Endometrial microvascular endothelial cells (primary cell): ENCODE data around the gene PTPN1. TPM values are rescaled to one million over a fixed set of nuclear protein-coding genes. Genes with fewer than 3 reads are reported as not detected.

Experiments
- in situ Hi-C: cut with HindIII; loops from 2 replicates; pipeline ENCODE4 v1.10.0; 2017; ENCODE audit warnings: low sequenced_read_pairs, low pct_unique_long_range_greater_than_20kb; ENCODE audit errors: inconsistent ontology term
- total RNA-seq: library from RNA; depleted of rRNA; stranded (reverse); fragments of >200 nt; gene quantifications from one replicate; pipeline ENCODE4 v1.2.3, GENCODE V29; 2015; ENCODE audit errors: inconsistent ontology term

PTPN1 gene
- total RNA-seq, 1 donor from 2014 or later: 89.3 TPM

DNA sequence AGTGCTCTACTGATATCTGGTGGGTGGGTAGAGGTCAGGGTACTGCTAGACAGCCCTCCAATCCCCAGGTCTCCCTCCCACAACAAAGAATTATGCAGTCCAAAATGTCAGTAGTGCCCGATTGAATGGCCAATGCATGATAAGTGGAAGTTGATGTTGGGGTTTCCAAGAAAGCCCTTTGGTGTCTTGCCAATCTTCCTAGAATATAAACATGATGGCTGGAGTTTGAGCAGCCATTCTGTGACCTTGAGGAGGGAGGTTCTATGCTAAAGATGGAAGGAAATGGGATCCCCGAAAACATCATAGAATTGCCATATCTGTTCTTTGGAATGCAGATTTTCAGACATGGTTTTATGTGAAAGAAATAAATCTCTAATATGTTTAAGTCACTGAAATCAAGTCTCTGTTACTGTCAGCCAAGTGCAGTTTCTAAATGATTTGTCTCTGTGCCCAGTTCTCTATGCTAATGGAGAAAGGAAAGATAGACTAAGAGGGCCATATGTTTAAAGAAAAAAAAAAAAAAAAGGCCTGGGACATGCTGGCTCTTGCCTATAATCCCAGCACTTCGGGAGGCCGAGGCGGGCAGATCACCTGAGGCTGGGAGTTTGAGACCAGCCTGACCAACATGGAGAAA lies 32.8 kb upstream of the PTPN1 start:
- in situ Hi-C loops: no loop called here

DNA sequence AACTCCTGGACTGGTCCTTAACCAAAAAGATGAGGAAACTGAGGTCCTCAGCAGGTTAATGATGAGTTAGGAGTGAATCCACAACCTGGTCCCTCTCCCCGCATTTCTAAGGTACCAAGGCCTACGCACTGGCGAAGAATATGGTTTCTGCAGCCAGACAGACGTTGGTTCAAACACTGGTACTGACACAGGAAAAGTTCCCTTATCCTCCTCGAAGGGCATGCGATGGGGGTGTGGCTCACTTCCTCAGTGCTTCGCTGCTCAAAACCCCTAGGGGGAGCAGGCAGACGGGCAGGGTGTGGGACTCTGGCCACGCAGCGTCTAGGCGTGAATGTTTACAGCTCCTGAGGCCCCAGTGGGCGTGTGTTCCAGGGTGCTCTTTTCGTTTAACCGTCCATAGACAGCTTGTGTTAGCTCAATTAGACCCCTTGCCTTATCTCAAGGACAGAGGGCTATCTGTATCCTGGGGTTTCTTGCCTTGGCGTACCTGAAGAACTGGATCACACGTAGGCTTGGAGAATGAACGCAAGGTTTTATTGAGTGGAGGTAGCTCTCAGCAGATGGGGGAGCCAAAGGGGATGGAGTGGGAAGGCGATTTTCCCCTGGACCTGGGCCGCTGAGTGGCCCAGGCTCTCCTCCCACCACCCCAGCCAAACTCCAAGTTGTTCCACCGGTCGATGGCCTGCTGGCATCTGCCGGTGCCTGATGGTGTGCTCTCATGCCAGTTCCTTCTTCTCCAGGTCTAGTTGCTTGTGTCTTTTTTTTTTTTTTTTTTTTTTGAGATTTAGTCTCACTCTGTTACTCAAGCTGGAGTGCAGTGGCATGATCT lies 31.8 kb upstream of the PTPN1 start:
- in situ Hi-C loops: no loop called here

DNA sequence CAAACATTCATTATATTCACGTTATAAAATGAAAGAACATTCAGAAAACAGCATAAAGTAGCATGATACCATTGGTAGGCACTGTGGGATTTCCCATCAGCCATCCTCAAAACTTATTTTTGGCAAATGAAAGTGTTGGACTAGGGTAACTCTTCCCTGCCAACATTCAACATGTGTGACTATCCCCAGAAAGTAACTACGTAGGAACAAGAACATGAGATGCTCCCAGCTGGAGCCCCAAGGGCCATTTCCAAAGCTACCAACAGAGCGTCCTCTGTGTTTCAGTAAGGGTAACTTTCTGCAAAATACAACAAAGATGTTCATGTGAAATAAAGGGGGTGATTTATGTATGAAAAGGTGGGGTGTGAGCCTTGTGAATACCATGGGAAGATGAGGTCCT lies 28.4 kb upstream of the PTPN1 start:
- in situ Hi-C loops: no loop called here

DNA sequence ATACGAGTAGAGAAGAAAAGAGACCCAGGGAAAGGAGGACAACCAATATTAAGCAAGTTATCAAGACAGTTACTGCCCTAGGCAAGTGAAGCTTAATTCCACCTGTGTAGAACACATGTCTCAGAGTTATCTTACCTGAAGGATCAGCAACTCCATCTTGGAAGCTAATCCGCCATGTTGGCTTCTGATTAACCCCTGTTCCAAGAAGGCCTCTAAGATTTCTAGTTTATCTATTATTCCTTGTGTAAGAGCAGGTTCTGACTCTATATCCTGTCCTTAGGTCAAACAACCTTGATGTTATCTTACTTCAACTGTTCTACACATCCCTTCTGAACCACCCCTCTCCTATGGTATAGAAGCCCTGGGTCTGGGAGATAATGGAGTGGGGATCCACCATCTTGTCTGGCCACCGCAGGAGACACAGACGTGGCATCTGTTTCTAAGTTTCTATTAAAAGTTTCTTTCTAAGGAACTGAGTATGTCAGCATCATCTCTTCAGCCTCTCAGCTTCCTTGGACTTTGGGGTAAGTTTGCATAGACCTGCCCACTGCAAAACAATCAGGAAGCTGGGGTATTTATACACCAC lies 27.7 kb upstream of the PTPN1 start:
- in situ Hi-C loops: no loop called here

DNA sequence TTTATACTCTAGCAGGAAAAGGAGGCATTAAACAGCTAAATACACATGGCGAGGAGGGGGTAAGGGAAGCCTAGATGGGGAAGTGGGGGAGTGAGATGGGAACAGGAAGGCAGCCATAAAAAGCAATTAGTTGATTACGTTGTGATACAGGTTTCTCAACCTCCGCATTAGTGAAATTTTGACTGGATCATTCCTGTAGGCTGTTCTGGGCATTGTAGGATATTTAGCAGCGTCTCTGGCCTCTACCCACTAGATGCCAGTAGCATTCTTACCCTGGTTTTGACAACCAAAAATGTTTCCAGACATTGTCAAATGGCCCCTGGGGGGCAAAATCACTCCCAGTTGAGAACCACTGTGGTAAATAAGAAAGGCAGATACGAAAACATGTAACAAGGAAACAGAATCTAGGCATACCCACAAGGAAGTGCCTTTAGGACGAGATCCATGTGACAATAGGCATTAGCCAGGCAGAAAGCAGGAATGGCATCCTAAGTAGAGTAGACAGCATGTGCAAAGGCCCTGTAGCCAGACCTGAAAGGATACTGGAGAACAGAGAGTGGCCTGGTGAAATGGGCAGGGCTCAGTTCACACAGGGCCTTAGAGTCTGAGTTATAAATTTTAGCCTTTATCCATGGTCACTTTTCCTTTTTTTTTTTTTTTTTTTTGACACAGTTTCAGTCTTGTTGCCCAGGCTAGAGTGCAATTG lies 25.8 kb upstream of the PTPN1 start:
- in situ Hi-C loops: no loop called here

DNA sequence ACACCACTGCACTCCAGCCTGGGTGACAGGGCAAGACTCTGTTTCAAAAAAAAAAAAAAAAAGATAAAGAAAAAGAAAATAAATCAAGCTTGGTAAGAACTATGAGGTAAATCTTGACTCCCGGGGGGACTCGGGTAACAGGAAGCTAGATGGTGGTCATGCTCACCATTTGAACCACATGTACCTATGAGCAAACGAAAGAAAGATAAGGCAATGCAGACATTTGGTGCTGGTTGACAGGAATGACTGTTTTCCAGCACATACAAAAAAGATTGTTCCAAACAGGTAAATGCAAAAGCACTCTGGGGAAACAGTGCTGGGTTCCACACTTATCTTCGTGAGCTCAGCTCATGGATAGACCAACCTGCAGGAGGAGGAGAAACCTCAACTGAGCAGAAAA lies 22.8 kb upstream of the PTPN1 start:
- in situ Hi-C loops: no loop called here

DNA sequence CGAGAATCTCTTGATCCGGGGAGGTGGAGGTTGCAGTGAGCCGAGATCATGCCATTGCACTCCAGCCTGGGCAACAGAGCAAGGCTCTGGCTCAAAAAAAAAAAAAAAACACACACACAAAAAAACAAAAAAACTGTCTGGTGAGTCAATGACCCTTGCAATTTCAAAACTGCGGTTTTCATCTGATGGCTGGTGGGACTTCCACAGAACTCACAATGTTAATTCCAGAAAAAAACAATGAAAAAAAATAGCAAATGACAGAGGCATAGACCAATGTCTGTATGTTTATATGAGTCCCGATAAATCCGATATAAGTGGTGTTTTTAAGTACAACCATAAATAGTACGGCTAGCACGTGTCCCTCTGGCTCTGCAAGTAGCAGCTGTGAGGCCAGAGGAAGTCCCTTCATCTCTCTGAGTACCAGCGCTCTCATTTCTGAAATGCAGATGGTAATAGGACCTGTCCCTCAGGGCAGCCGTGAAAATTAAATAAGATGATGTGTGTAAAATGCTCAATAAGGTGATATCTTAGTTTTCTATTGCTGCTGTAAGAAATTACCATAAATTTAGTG lies 21.9 kb upstream of the PTPN1 start:
- in situ Hi-C loops: no loop called here

DNA sequence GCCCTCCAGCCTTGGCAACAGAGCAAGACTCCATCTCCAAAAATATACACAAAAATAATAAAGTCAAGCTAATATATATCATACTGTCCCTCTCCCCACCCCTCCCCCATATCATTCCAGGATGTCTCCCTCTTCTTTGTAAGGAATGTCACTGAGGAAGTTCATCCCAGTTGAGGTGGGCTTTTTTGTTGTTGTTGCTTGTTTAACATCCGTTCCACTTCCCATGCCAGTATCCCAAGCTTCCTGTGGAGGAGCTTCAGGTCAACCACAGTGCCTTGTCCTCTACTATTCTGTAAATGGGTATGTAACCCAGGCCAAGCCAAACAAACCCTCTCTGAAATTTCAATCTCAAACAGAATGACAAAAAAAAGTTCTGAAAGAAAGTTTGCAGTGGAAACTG lies 19.0 kb upstream of the PTPN1 start:
- in situ Hi-C loops: no loop called here

DNA sequence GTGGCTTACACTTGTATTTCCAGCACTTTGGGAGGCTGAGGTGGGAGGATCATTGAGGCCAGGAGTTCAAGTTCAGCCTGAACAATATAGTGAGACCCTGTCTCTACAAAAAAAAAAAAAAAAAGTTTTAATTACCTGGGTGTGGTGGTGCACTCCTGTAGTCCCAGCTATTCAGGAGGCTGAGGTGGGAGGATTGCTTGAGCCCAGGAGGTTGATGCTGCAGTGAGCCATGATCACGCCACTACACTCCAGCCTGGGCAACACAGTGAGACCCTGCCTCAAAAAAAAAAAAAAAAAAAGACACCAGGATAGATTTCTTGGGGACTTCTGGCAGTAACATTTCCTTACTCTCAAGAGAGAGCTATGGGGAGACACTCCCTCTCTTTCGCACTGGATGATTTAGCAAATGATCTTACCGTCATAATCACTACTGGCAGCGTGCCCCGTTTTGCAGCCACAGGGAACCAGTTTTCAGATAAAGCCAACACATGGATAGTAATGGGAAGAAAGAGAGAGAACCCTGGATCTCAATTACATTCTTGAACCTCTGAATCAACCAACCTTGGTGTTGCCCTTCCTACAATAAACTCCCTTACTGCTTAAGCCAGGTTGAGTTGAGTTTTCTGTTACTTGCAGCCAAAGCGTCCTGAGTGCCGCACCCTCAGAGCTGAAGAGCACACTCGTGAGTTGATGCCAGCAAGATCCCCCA lies 18.1 kb upstream of the PTPN1 start:
- in situ Hi-C loops: no loop called here

DNA sequence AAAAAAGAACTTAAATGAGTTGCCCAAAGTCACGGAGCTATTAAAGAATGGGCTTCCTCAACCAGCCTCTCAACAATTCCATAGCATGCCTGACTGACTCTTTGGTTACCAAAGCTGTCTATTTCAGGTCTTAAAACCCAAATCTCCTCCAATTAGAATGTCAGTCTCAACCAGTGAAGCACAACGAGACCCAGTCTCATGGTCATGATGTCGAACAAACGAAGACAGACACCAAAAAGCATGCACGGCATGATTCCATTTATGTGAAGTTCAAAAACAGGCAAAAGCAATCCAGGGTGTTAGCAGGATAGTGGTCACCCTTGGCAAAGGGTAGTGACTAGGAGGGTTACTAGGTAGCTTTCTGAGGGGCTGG lies 16.3 kb upstream of the PTPN1 start:
- in situ Hi-C loops: no loop called here

DNA sequence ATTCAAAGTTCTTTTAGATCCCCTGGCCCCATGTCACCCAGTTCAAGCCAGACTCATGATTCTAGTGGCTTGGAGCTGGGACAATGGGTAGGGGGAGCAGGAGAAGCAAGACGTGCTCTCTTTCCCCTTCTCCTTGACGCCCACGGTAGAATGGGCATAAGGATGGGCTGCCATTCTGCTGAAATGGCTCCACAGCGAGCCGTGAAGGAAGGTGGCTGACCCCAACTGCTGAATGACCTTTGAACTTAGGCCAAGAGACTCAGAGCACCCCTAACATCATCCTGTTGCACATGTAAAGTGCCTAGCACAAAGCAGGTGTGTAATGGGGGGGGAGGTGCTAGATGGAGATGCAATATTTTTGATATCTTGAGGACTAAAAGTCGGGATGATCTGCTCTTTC lies 15.8 kb upstream of the PTPN1 start:
- in situ Hi-C loops: no loop called here

DNA sequence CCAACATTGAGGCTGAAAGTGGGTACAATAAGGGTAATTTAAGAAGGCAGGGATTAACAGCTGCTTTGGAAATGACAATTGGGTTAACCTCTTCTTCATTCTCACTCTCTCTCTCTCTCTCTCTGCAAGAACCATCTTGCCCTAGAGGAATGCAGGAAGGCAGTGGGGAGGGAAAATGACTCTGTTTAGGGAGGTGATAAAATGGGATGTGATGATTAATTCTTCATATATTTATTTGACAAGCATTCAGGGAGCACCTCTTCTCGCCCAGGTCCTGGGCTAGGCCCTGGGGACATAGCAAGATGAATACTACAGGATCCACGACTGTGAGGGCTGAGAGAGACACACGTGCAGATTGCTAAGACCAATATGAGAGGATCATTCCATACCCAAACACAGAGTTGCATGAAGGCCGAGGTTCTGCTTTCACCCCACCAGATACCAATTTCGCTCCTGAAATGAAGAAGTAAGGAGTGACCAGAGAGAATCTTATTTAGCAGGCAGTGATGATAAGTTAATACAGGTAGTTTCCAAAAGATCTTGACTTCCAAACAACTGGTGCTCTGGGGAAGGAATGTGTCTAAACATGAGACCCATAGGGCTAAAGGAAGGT lies 13.3 kb upstream of the PTPN1 start:
- in situ Hi-C loops: no loop called here

DNA sequence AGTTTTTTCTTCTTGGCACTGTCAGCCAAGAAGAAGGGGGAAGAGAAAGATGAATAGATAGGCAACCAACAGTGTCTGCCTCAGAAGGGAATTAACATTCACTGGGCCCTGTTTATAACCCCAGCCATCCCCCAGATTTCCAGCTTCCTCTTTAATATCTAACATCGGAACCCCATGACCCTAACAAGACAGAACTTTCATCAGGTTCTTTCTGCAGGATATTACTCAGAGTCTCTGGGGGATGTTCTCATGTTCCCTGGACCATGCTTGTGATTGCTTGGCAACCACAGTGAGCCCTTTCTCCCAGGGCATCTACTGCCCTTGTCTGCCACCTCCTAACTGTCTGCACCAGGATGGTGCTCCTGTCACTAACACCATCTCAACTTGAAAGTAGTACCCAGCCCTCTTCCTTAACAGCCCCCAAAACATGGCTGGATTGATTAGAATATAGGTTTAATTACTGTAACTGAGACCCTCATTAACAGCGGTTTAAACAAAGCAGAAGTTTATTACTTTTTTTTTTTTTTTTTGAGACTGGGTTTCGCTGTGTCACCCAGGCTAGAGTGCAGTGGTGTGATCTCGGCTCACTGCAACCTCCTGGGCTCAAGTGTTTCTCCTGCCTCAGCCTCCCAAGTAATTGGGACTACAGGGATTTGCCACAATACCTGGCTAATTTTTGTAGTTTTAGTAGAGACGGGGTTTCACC lies 12.0 kb upstream of the PTPN1 start:
- in situ Hi-C loops: no loop called here

DNA sequence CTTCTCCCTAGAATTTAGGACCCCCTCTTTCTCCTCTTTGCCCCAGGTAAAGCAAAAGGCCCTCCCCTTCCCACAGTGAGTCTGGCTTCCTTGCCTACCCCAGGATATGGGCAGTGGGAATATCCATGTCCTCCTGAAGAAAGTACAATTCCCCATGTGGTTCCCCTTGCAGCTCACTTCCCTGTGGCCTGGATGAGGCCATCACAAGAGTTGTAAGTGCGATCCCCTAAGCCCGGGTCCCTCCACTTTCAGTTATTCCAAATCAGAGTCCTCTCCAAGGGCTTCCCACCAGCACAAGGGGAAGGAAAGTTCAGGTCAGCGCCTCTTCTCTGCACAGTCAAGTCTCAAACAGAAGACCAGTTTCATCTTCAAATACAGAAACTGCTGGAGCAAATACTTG lies 10.2 kb upstream of the PTPN1 start:
- in situ Hi-C loops: no loop called here

DNA sequence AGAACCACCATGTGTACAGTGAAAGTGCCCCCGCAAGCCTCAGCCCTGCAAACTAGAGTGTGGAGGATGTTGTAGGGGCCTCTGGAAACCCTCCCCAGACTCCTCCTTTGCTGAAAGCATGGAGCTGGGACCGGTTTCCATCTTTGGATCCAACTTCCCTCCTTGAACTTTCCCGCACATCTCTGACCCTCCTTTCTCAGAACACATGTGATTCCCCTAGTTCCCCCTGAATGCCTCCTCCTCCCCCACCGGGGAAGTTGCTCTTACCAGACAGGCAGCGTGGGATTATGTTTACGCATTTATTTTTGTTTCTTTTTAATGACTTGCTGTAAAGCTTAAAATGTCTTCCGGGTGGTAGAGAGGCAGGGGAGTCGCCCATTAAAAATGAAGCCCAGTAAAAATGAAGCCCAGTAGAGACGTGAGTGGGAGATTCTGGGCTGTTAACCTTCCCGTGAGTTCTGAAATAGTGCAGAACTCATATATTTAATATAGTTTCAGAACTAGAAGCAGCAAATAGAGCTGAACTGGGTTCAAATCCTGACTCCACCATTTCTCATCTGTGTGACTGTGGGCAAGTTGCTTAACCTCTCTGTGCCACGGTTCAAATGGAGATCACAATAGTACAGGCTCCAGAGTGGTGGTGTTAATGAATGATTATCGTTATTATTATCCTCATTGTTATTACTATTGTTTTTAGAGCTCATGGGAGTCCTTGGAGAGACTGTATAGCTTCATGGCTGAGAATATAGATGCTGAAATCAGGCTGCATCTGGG lies 8.0 kb upstream of the PTPN1 start:
- in situ Hi-C loops: no loop called here

DNA sequence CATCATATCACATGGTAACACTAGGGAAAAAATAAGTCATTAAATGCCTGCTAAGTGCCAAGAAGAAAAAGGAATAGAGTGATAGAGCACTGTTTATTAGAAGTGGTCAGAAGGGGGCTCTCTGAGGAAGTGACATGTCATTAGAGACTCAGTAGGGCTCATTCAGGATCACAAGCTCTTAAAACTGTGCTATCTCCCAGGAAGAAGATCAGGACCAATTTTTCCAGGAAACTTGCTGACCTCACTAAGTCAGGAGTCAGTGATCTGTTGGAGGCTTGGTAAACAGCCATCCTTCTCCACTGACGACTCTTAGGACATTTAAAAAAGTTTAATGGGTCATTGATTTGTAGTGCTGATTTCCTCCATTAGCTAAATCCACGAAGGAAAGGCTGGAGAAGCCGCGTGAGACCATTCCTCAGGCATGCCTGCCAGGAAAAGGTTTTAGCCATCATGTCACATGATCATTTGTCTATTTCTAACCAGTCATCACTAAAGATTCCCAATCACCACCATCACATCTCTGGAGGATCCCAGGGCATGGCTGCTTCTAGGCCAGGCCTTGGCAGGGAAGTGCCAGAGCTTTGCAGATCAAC lies 5.9 kb upstream of the PTPN1 start:
- in situ Hi-C loops: no loop called here

DNA sequence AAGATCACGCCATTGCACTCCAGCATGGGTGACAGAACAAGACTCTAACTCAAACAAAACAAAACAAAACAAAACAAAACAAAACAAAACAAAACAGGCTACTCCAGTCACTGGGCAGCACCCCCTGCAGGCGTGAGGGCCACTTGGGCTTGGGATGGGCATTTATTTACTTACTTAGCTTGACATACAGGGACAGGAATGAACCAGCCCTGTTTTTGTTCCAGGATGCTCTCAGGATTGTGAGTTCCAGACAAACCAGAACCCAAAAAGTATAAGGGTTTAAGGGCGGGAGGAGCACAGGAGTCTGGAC lies 4.0 kb upstream of the PTPN1 start:
- in situ Hi-C loops: no loop called here
